ENCODE measurements around the gene MAP2K7. TPM values are rescaled to one million over a fixed set of nuclear protein-coding genes. Genes with fewer than 3 reads are reported as not detected.

The MAP2K7 gene
- total RNA-seq, 2 donors from 2014 or later: 26.3 to 38.3 TPM

- DNase-seq: no peak
- no peak for TF ChIP-seq CTCF (IDR thresholded peaks at IDR 0.05)
- no peaks in the 10 kb centered on the region for H3K9me3 ChIP-seq
- peaks cover 9% of the 10 kb centered on the region for H3K4me1 ChIP-seq
- intact Hi-C loops (cut with DNase I): no loop called here
- H3K27me3 ChIP-seq: no peaks in the 10 kb centered on the region
- H3K27ac ChIP-seq: no peak overlapping the region
- H3K36me3 ChIP-seq: no peaks in the 10 kb centered on the region
- H3K4me3 ChIP-seq: no peak overlapping the region
- no peak overlapping the region for H3K9ac ChIP-seq (ENCODE audit: low read depth in 2 of 2, low read length in 2 of 2)
These were observed 3.8 kb upstream of the MAP2K7 start for GRCh38 chr19:7899751-7900378.

GRCh38 chr19:7900401-7900870 lies 3.2 kb upstream of the MAP2K7 start:
- TF ChIP-seq CTCF (IDR thresholded peaks at IDR 0.05): no peak
- no peaks in the 10 kb centered on the region for H3K36me3 ChIP-seq
- H3K9me3 ChIP-seq: no peaks in the 10 kb centered on the region
- H3K4me3 ChIP-seq: no peak overlapping the region
- no peak overlapping the region for H3K9ac ChIP-seq (ENCODE audit: low read depth in 2 of 2, low read length in 2 of 2)
- intact Hi-C loops (cut with DNase I): no loop called here
- DNase-seq: no peak
- peaks cover 14% of the 10 kb centered on the region for H3K4me1 ChIP-seq
- no peaks in the 10 kb centered on the region for H3K27me3 ChIP-seq
- no peak overlapping the region for H3K27ac ChIP-seq

GRCh38 chr19:7900931-7901330 lies 2.7 kb upstream of the MAP2K7 start:
- no peaks in the 10 kb centered on the region for H3K9me3 ChIP-seq
- H3K4me1 ChIP-seq: peaks cover 14% of the 10 kb centered on the region
- no peak overlapping the region for H3K27ac ChIP-seq
- no peak for DNase-seq
- TF ChIP-seq CTCF (IDR thresholded peaks at IDR 0.05): no peak
- no peaks in the 10 kb centered on the region for H3K27me3 ChIP-seq
- intact Hi-C loops (cut with DNase I): no loop called here
- H3K36me3 ChIP-seq: no peaks in the 10 kb centered on the region
- H3K9ac ChIP-seq (ENCODE audit: low read depth in 2 of 2, low read length in 2 of 2): no peak overlapping the region
- no peak overlapping the region for H3K4me3 ChIP-seq

GRCh38 chr19:7901337-7901736 lies 2.3 kb upstream of the MAP2K7 start:
- DNase-seq: no peak
- H3K9me3 ChIP-seq: no peaks in the 10 kb centered on the region
- intact Hi-C loops (cut with DNase I): no loop called here
- no peak overlapping the region for H3K4me3 ChIP-seq
- no peak overlapping the region for H3K9ac ChIP-seq (ENCODE audit: low read depth in 2 of 2, low read length in 2 of 2)
- TF ChIP-seq CTCF (IDR thresholded peaks at IDR 0.05): no peak
- H3K27me3 ChIP-seq: no peaks in the 10 kb centered on the region
- peaks cover 14% of the 10 kb centered on the region for H3K4me1 ChIP-seq
- no peak overlapping the region for H3K27ac ChIP-seq
- no peaks in the 10 kb centered on the region for H3K36me3 ChIP-seq

GRCh38 chr19:7902796-7903243 lies 857 bp upstream of the MAP2K7 start:
- Histone ChIP-seq H3K4me3 (peak overlapping the region; percentile 52), H3K9me3 (no peaks in the 10 kb centered on the region), H3K27ac (peak overlapping the region; percentile 64), H3K27me3 (no peaks in the 10 kb centered on the region), H3K9ac (ENCODE audit: low read depth in 2 of 2, low read length in 2 of 2) (peak overlapping the region; percentile 72), H3K4me1 (peaks cover 14% of the 10 kb centered on the region), H3K36me3 (no peaks in the 10 kb centered on the region)
- TF ChIP-seq CTCF (IDR thresholded peaks at IDR 0.05): no peak
- intact Hi-C loops (cut with DNase I): no loop called here
- DNase-seq: peak; percentile 50

Measured in colonic mucosa (tissue), 4 donors.